Common myeloid progenitor, CD34-positive (primary cell): ENCODE measurements around the gene NOXA1.

Source experiments
- CTCF ChIA-PET: fragments of 350-600 bp; sonication (Branson Sonifier 250); formaldehyde crosslinking; loops from one replicate; lab custom pipeline; 2021; ENCODE audit warnings: antibody characterized with exemption; lab: Charles Lee
- POLR2A ChIA-PET: fragments of 350-600 bp; sonication (Branson Sonifier 250); formaldehyde crosslinking; loops from one replicate; lab custom pipeline; 2021; ENCODE audit warnings: antibody characterized with exemption; lab: Charles Lee
- DNase-seq, 3 donors: peaks; one replicate each; pipeline versions ENCODE4 v3.0.0 to v3.0.0-alpha.2; 2013
- H3K27ac ChIP-seq, 2 experiments: 1 replicate in 1 of 2; 2 replicates in 1 of 2; pipeline ENCODE4 v1.7.0; 2013; ENCODE audit warnings: inconsistent platforms in 2 of 2, low read length in 2 of 2, mild to moderate bottlenecking in 2 of 2, low read depth in 1 of 2, moderate library complexity in 1 of 2; ENCODE audit not compliant: severe bottlenecking in 2 of 2, insufficient read depth in 1 of 2, poor library complexity in 1 of 2
- H3K27me3 ChIP-seq, 5 experiments: replicated peaks in 2 of 5; 1 replicate in 3 of 5; 2 replicates in 2 of 5; pipeline versions ENCODE4 v1.6.1 to v1.7.0; 2013; ENCODE audit warnings: low read length in 4 of 5, mild to moderate bottlenecking in 2 of 5, moderate library complexity in 2 of 5, inconsistent platforms in 1 of 5; ENCODE audit not compliant: insufficient read depth in 5 of 5, control insufficient read depth in 4 of 5
- H3K36me3 ChIP-seq, 4 experiments: 1 replicate in 2 of 4; 2 replicates in 2 of 4; pipeline versions ENCODE4 v1.6.1 to v1.7.0; 2013; ENCODE audit warnings: low read length in 3 of 4, control low read depth in 1 of 4, mild to moderate bottlenecking in 1 of 4; ENCODE audit not compliant: control insufficient read depth in 4 of 4, insufficient read depth in 4 of 4
- H3K4me1 ChIP-seq, 4 experiments: 1 replicate in 3 of 4; 2 replicates in 1 of 4; pipeline versions ENCODE4 v1.6.1 to v1.7.1; 2013; ENCODE audit warnings: low read length in 3 of 4, mild to moderate bottlenecking in 3 of 4, control low read depth in 1 of 4, inconsistent platforms in 1 of 4, moderate library complexity in 1 of 4; ENCODE audit not compliant: control insufficient read depth in 4 of 4, insufficient read depth in 4 of 4; ENCODE audit errors: control extremely low read depth in 1 of 4
- H3K4me3 ChIP-seq, 7 experiments: 1 replicate in 4 of 7; 2 replicates in 3 of 7; pipeline versions ENCODE4 v1.5.1 to v1.7.0; 2013; ENCODE audit warnings: mild to moderate bottlenecking in 7 of 7, low read length in 6 of 7, moderate library complexity in 6 of 7, inconsistent platforms in 2 of 7, low read depth in 2 of 7, control low read depth in 1 of 7; ENCODE audit not compliant: insufficient read depth in 4 of 7, control insufficient read depth in 1 of 7; ENCODE audit errors: extremely low read depth in 1 of 7
- H3K9me3 ChIP-seq, 5 experiments: 1 replicate in 4 of 5; 2 replicates in 1 of 5; pipeline versions ENCODE4 v1.6.1 to v1.7.1; 2013; ENCODE audit warnings: low read length in 4 of 5, mild to moderate bottlenecking in 2 of 5, inconsistent platforms in 1 of 5, low read depth in 1 of 5, moderate library complexity in 1 of 5; ENCODE audit not compliant: control insufficient read depth in 4 of 5, insufficient read depth in 2 of 5; ENCODE audit errors: control extremely low read depth in 1 of 5
- WGBS: methylation state at CpG from one replicate; pipeline ENCODE4 v1.1.5; 2013; ENCODE audit not compliant: insufficient coverage; 5-methylcytosine and 5-hydroxymethylcytosine counted together

Gene NOXA1

GRCh38 chr9:137436761-137437600 lies 13.8 kb downstream of the NOXA1 start:
- ChIA-PET POLR2A (interaction anchor here (2.1 kb wide), 1 partner anchor 12 kb away, joined by 4 read pairs; no protein-coding TSS in a partner anchor), CTCF (interaction anchor here (1.1 to 1.3 kb wide), 2 partner anchors 13 to 150 kb away, joined by 5 read pairs; partner anchors contain the start of gene NOXA1)
- 96% methylated on average over 24 of the region's 24 CpGs for WGBS
- Histone ChIP-seq H3K4me1 (peaks cover 0 to 37% (median 21%) of the 10 kb centered on the region in 4 experiments), H3K27me3 (no peaks in the 10 kb centered on the region), H3K27ac (no peak overlapping the region), H3K9me3 (no peaks in the 10 kb centered on the region), H3K36me3 (no peaks in the 10 kb centered on the region), H3K4me3 (no peak overlapping the region)
- no peak for DNase-seq

GRCh38 chr9:137437691-137438590 lies 14.7 kb downstream of the NOXA1 start:
- H3K4me1 ChIP-seq: peaks cover 0 to 37% (median 20%) of the 10 kb centered on the region in 4 experiments
- 93% methylated on average over 35 of the region's 40 CpGs for WGBS
- no peak for DNase-seq
- ChIA-PET POLR2A (no interaction called here), CTCF (interaction anchor here (1.1 kb wide), 1 partner anchor 151 kb away, joined by 5 read pairs; no protein-coding TSS in a partner anchor)
- H3K4me3 ChIP-seq: no peak overlapping the region
- peaks cover 0 to 2% (median 0%) of the 10 kb centered on the region in 5 experiments for H3K27me3 ChIP-seq
- no peaks in the 10 kb centered on the region for H3K36me3 ChIP-seq
- H3K9me3 ChIP-seq: no peaks in the 10 kb centered on the region
- no peak overlapping the region for H3K27ac ChIP-seq

- ChIA-PET CTCF (no interaction called here), POLR2A (no interaction called here)
- peaks cover 0 to 31% (median 17%) of the 10 kb centered on the region in 4 experiments for H3K4me1 ChIP-seq
- peaks cover 0 to 2% (median 0%) of the 10 kb centered on the region in 5 experiments for H3K27me3 ChIP-seq
- H3K9me3 ChIP-seq: no peaks in the 10 kb centered on the region
- DNase-seq: no peak
- no peaks in the 10 kb centered on the region for H3K36me3 ChIP-seq
- no peak overlapping the region for H3K4me3 ChIP-seq
- H3K27ac ChIP-seq: no peak overlapping the region
- 90% methylated on average over 17 of the region's 22 CpGs for WGBS
These were observed 15.5 kb downstream of the NOXA1 start for GRCh38 chr9:137438591-137439157.

DNA sequence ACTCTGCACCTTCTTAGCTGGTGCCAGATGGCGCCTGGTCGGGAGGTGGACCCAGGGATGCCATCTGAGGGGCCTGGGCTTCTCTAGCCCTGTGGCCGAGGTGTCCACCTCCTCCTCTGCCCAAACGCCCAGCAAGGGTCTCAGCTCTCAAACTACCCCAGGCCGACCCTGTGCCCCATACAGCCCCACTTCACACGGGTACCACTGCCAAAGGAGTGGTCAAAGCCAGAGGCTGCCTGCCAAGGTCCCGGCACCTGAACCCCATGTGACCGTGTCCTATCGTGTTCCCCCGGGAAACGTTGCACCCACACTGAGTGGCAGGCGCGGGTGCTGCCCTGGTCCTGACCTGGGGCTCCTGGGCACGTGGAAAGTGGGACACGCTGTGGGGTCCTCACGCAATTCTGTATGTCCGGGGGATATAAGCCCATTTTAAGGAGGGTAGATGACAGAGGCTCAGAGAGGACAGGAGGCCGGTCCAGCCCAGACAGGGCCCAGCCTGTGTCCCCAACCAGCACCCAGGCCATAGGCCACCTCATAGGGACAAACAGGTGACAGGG lies 16.0 kb downstream of the NOXA1 start:
- DNase-seq: no peak
- no peaks in the 10 kb centered on the region for H3K36me3 ChIP-seq

GRCh38 chr9:137441289-137441934 lies 18.2 kb downstream of the NOXA1 start, which contains the start of gene ENTPD8:
ENTPD8 (minus strand) TSS chr9:137441357; CDS start chr9:137438285, 3,072 bp downstream.
- POLR2A ChIA-PET: no interaction called here
- no peak within 1 kb of the TSS for H3K27ac ChIP-seq
- CTCF ChIA-PET: interaction anchor here (1.3 to 5.0 kb wide), 3 partner anchors 18 to 144 kb away, joined by 3 to 33 read pairs (median 5); partner anchors contain the start of genes EXD3 and NOXA1
- H3K4me1 ChIP-seq: peaks cover 0 to 15% (median 8%) of the 10 kb centered on the region in 4 experiments
- H3K9me3 ChIP-seq: no peaks in the 10 kb centered on the region
- no peaks in the 10 kb centered on the region for H3K36me3 ChIP-seq
- H3K4me3 ChIP-seq: peak within 1 kb of the TSS in 5 of 7 experiments; percentile 6 to 68 (median 56)
- under 1% methylated on average over 28 of the region's 62 CpGs for WGBS
- peak; percentile 42 to 67 (median 51) for DNase-seq
- H3K27me3 ChIP-seq: peaks cover 0 to 2% (median 0%) of the 10 kb centered on the region in 5 experiments

More for the DNA sequence above, 16.0 kb downstream of the NOXA1 start:
- Histone ChIP-seq H3K27me3 (peaks cover 0 to 2% (median 0%) of the 10 kb centered on the region in 5 experiments), H3K4me3 (no peak overlapping the region), H3K9me3 (no peaks in the 10 kb centered on the region), H3K27ac (no peak overlapping the region), H3K4me1 (peaks cover 0 to 25% (median 14%) of the 10 kb centered on the region in 4 experiments)
- WGBS: 80% methylated on average over 18 of the region's 18 CpGs
- ChIA-PET POLR2A (no interaction called here), CTCF (no interaction called here)

GRCh38 chr9:137441935-137442321 lies 18.7 kb downstream of the NOXA1 start:
- Histone ChIP-seq H3K4me3 (peak overlapping the region in 2 of 7 experiments; percentile 6 to 49), H3K4me1 (peaks cover 0 to 20% (median 8%) of the 10 kb centered on the region in 4 experiments), H3K27me3 (peaks cover 0 to 2% (median 0%) of the 10 kb centered on the region in 5 experiments), H3K9me3 (no peaks in the 10 kb centered on the region), H3K27ac (no peak overlapping the region), H3K36me3 (no peaks in the 10 kb centered on the region)
- no peak for DNase-seq
- ChIA-PET POLR2A (no interaction called here), CTCF (interaction anchor here (1.3 to 5.0 kb wide), 4 partner anchors 19 to 155 kb away, joined by 3 to 33 read pairs (median 7); partner anchors contain the start of genes EXD3 and NOXA1)
- no CpG with 5 or more reads among the region's 7 CpGs for WGBS
